H9 (cell line): ENCODE measurements around the gene TFAP2D. TPM values are rescaled to one million over a fixed set of nuclear protein-coding genes. Genes with fewer than 3 reads are reported as not detected.

ENCODE experiments used
- DNase-seq: peaks from one replicate; pipeline ENCODE4 v3.0.0-alpha.2; 2017
- H2AFZ ChIP-seq: one replicate; pipeline ENCODE4 v1.6.1; 2013; ENCODE audit warnings: mild to moderate bottlenecking, low read length, control low read depth, moderate library complexity
- H2AK5ac ChIP-seq: 2 replicates; pipeline ENCODE4 v1.6.1; 2013; ENCODE audit warnings: low read length, control low read depth, mixed read lengths; ENCODE audit not compliant: insufficient read length
- H2BK120ac ChIP-seq: one replicate; pipeline ENCODE4 v1.6.1; 2013; ENCODE audit warnings: low read depth, mild to moderate bottlenecking, low read length, control low read depth, inconsistent platforms; ENCODE audit not compliant: poor library complexity, severe bottlenecking
- H2BK12ac ChIP-seq: 2 replicates; pipeline ENCODE4 v1.6.1; 2013; ENCODE audit warnings: low read length, control low read depth, mixed read lengths, low read depth; ENCODE audit not compliant: insufficient read length
- H2BK15ac ChIP-seq: 2 replicates; pipeline ENCODE4 v1.6.1; 2013; ENCODE audit warnings: low read depth, low read length, control low read depth
- H2BK20ac ChIP-seq: one replicate; pipeline ENCODE4 v1.6.1; 2013; ENCODE audit warnings: low read depth, mild to moderate bottlenecking, low read length, control low read depth, inconsistent platforms; ENCODE audit not compliant: poor library complexity, severe bottlenecking
- H2BK5ac ChIP-seq: 2 replicates; pipeline ENCODE4 v1.6.1; 2013; ENCODE audit warnings: low read length, control low read depth, mixed read lengths; ENCODE audit not compliant: insufficient read length
- H3K14ac ChIP-seq: 2 replicates; pipeline ENCODE4 v1.6.1; 2013; ENCODE audit warnings: low read length, control low read depth; ENCODE audit not compliant: insufficient read depth
- H3K18ac ChIP-seq: 2 replicates; pipeline ENCODE4 v1.6.1; 2013; ENCODE audit warnings: low read depth, mild to moderate bottlenecking, mixed read lengths, low read length, control low read depth; ENCODE audit not compliant: insufficient read length
- H3K23ac ChIP-seq: 2 replicates; pipeline ENCODE4 v1.6.1; 2013; ENCODE audit warnings: low read length, control low read depth, mixed read lengths, low read depth; ENCODE audit not compliant: insufficient read length
- H3K23me2 ChIP-seq: 2 replicates; pipeline ENCODE4 v1.6.1; 2013; ENCODE audit warnings: low read depth, mild to moderate bottlenecking, mixed read lengths, low read length, control low read depth; ENCODE audit not compliant: insufficient read length, poor library complexity, severe bottlenecking
- H3K27ac ChIP-seq: 2 replicates; pipeline ENCODE4 v1.5.1; 2013; ENCODE audit warnings: low read length, control low read depth, mixed read lengths, low read depth; ENCODE audit not compliant: insufficient read length
- H3K27me3 ChIP-seq: 2 replicates; pipeline ENCODE4 v1.6.1; 2013; ENCODE audit warnings: low read length, control low read depth, inconsistent platforms; ENCODE audit not compliant: insufficient read depth
- H3K4ac ChIP-seq: 2 replicates; pipeline ENCODE4 v1.6.1; 2013; ENCODE audit warnings: low read depth, mild to moderate bottlenecking, control low read depth, inconsistent platforms, low read length, moderate library complexity
- H3K4me1 ChIP-seq: 2 replicates; pipeline ENCODE4 v1.6.1; 2013; ENCODE audit warnings: low read length, control low read depth, inconsistent platforms; ENCODE audit not compliant: insufficient read depth
- H3K4me2 ChIP-seq: 2 replicates; pipeline ENCODE4 v1.6.1; 2013; ENCODE audit warnings: low read length, control low read depth, mixed read lengths; ENCODE audit not compliant: insufficient read length, insufficient read depth
- H3K56ac ChIP-seq: 2 replicates; pipeline ENCODE4 v1.6.1; 2013; ENCODE audit warnings: low read depth, mild to moderate bottlenecking, mixed read lengths, low read length, control low read depth; ENCODE audit not compliant: insufficient read length
- H3K79me1 ChIP-seq: 2 replicates; pipeline ENCODE4 v1.6.1; 2013; ENCODE audit warnings: low read depth, mild to moderate bottlenecking, moderate library complexity, low read length, control low read depth, inconsistent platforms; ENCODE audit not compliant: insufficient read depth, poor library complexity, severe bottlenecking
- H3K79me2 ChIP-seq: 2 replicates; pipeline ENCODE4 v1.6.1; 2013; ENCODE audit warnings: low read length, control low read depth, inconsistent platforms; ENCODE audit not compliant: insufficient read depth
- H3K9ac ChIP-seq: 2 replicates; pipeline ENCODE4 v1.6.1; 2013; ENCODE audit warnings: low read length, control low read depth, mixed read lengths; ENCODE audit not compliant: insufficient read length; ENCODE audit errors: extremely low read depth
- H3K9me3 ChIP-seq: one replicate; pipeline ENCODE4 v1.6.1; 2013; ENCODE audit warnings: low read depth, low read length, inconsistent platforms; ENCODE audit not compliant: control insufficient read depth
- H3T11ph ChIP-seq: one replicate; pipeline ENCODE4 v1.6.1; 2013; ENCODE audit warnings: mild to moderate bottlenecking, low read length, control low read depth, inconsistent platforms
- H4K20me1 ChIP-seq: one replicate; pipeline ENCODE4 v1.6.1; 2013; ENCODE audit not compliant: control insufficient read depth, insufficient read length, insufficient read depth
- H4K5ac ChIP-seq: 2 replicates; pipeline ENCODE4 v1.6.1; 2013; ENCODE audit warnings: low read depth, mild to moderate bottlenecking, mixed read lengths, low read length, control low read depth; ENCODE audit not compliant: insufficient read length
- H4K8ac ChIP-seq: replicated peaks from 2 replicates; pipeline ENCODE4 v1.6.1; 2013; ENCODE audit warnings: low read length, control low read depth, mixed read lengths, low read depth; ENCODE audit not compliant: insufficient read length
- H4K91ac ChIP-seq: 2 replicates; pipeline ENCODE4 v1.6.1; 2013; ENCODE audit warnings: low read depth, mild to moderate bottlenecking, moderate library complexity, mixed read lengths, low read length, control low read depth; ENCODE audit not compliant: insufficient read length
- H3K27ac Mint-ChIP-seq, 3 experiments: 2 replicates in 2 of 3; 3 replicates in 1 of 3; pipeline ENCODE4 v1.8.0; 2020 to 2021; ENCODE audit warnings: mixed read lengths in 3 of 3, mild to moderate bottlenecking in 1 of 3, moderate library complexity in 1 of 3
- H3K27me3 Mint-ChIP-seq: 2 replicates; pipeline ENCODE4 v1.8.0; 2021; ENCODE audit warnings: low read depth, mild to moderate bottlenecking, moderate library complexity, mixed read lengths
- H3K36me3 Mint-ChIP-seq, 3 experiments: 2 replicates in 2 of 3; 3 replicates in 1 of 3; pipeline ENCODE4 v1.8.0; 2020 to 2021; ENCODE audit warnings: low read depth in 3 of 3, mixed read lengths in 3 of 3; ENCODE audit not compliant: insufficient read depth in 1 of 3
- H3K4me1 Mint-ChIP-seq, 2 experiments: 2 replicates each; pipeline ENCODE4 v1.8.0; 2020; ENCODE audit warnings: mixed read lengths in 2 of 2
- H3K4me3 Mint-ChIP-seq, 2 experiments: 2 replicates in 1 of 2; 3 replicates in 1 of 2; pipeline ENCODE4 v1.8.0; 2020 to 2021; ENCODE audit warnings: mild to moderate bottlenecking in 2 of 2, mixed read lengths in 2 of 2, moderate library complexity in 1 of 2
- H3K9me3 Mint-ChIP-seq, 2 experiments: 2 replicates in 1 of 2; 3 replicates in 1 of 2; pipeline ENCODE4 v1.8.0; 2020; ENCODE audit warnings: mild to moderate bottlenecking in 2 of 2, mixed read lengths in 2 of 2, moderate library complexity in 1 of 2
- WGBS: extraction: QIAGEN DNeasy Blood & Tissue Kit; methylation state at CpG from one replicate; pipeline ENCODE4 v1.1.7; 2013; ENCODE audit warnings: missing lambda C conversion rate, low lambda C conversion rate, mixed read lengths; ENCODE audit not compliant: insufficient read length; ENCODE audit errors: extremely low coverage; 5-methylcytosine and 5-hydroxymethylcytosine counted together
- total RNA-seq: library from RNA; stranded (reverse); gene quantifications from 2 replicates; pipeline ENCODE4 v1.2.1, GENCODE V29; 2021
- TF ChIP-seq, protein P1 (sequence below): fragments of 200-600 bp; sonication (generic); conservative IDR thresholded peaks from 3 replicates; pipeline ENCODE4 v1.8.0; 2021; ENCODE audit warnings: antibody characterized with exemption, mild to moderate bottlenecking

The TFAP2D gene
- total RNA-seq, 1 experiment from 2014 or later: not detected

- Histone ChIP-seq H2AFZ (no peak overlapping the region), H2BK15ac (no peak overlapping the region), H3K4me1 (peaks cover 4% of the 10 kb centered on the region; the same call in 1 of the 2 replicates), H4K5ac (no peak overlapping the region), H3T11ph (no peak overlapping the region), H3K9ac (no peak overlapping the region), H3K9me3 (no peaks in the 10 kb centered on the region), H4K91ac (no peak overlapping the region), H2BK12ac (no peak overlapping the region), H3K14ac (no peak overlapping the region), H2BK5ac (no peak overlapping the region), H3K18ac (no peak overlapping the region), H3K23ac (no peak overlapping the region), H3K4me2 (peak overlapping the region; percentile 28), H4K20me1 (no peaks in the 10 kb centered on the region), H3K27me3 (peaks cover 77% of the 10 kb centered on the region), H2BK120ac (no peak overlapping the region), H4K8ac (no peak overlapping the region), H3K27ac (no peak overlapping the region), H3K56ac (no peak overlapping the region), H3K79me2 (no peaks in the 10 kb centered on the region), H2BK20ac (no peak overlapping the region), H3K79me1 (no peaks in the 10 kb centered on the region), H2AK5ac (no peak overlapping the region), H3K4ac (no peak overlapping the region), H3K23me2 (peaks cover 7% of the 10 kb centered on the region)
- H3K27me3 Mint-ChIP-seq: peaks cover 98% of the 10 kb centered on the region
- no peaks in the 10 kb centered on the region for H3K36me3 Mint-ChIP-seq
- no peak for DNase-seq
- peaks cover 0 to 12% of the 10 kb centered on the region in 2 experiments; a peak in 2 of 5 replicates for H3K9me3 Mint-ChIP-seq
- peaks cover 40 to 58% of the 10 kb centered on the region in 2 experiments for H3K4me1 Mint-ChIP-seq
- peak overlapping the region in 1 of 2 experiments; percentile 68; a peak in 3 of 5 replicates for H3K4me3 Mint-ChIP-seq
- WGBS: no CpG with 5 or more reads among the region's 45 CpGs
- TF ChIP-seq, protein P1, sequence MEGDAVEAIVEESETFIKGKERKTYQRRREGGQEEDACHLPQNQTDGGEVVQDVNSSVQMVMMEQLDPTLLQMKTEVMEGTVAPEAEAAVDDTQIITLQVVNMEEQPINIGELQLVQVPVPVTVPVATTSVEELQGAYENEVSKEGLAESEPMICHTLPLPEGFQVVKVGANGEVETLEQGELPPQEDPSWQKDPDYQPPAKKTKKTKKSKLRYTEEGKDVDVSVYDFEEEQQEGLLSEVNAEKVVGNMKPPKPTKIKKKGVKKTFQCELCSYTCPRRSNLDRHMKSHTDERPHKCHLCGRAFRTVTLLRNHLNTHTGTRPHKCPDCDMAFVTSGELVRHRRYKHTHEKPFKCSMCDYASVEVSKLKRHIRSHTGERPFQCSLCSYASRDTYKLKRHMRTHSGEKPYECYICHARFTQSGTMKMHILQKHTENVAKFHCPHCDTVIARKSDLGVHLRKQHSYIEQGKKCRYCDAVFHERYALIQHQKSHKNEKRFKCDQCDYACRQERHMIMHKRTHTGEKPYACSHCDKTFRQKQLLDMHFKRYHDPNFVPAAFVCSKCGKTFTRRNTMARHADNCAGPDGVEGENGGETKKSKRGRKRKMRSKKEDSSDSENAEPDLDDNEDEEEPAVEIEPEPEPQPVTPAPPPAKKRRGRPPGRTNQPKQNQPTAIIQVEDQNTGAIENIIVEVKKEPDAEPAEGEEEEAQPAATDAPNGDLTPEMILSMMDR: no peak
- H3K27ac Mint-ChIP-seq: no peak overlapping the region
These were observed 106.2 kb downstream of the TFAP2D start for GRCh38 chr6:50819466-50819903.
